SK-N-SH (cell line): ENCODE measurements around the gene KCNA5. TPM values are rescaled to one million over a fixed set of nuclear protein-coding genes. Genes with fewer than 3 reads are reported as not detected.

Experiments
- CTCF ChIA-PET: fragments of 300-600, 350-600 bp; formaldehyde crosslinking; extraction: SDS; loops from one replicate; lab custom pipeline; 2021; lab: Yijun Ruan, JAX
- POLR2A ChIA-PET: fragments of 350-600 bp; sonication (Branson Sonifier 250); formaldehyde crosslinking; extraction: SDS; loops from one replicate; lab custom pipeline; 2020; ENCODE audit warnings: antibody characterized with exemption, inconsistent platforms; lab: Yijun Ruan, JAX
- DNase-seq: peaks from one replicate; pipeline ENCODE4 v3.0.0; 2012
- H2AFZ ChIP-seq: fragments of 200-600 bp; sonication (generic); 2 replicates; pipeline ENCODE4 v1.8.1; 2016; ENCODE audit warnings: antibody characterized with exemption, mild to moderate bottlenecking, low read depth
- H3F3A ChIP-seq: fragments of 200-600 bp; sonication (generic); replicated peaks from 2 replicates; pipeline ENCODE3; 2016; ENCODE audit warnings: antibody characterized with exemption, mild to moderate bottlenecking; ENCODE audit not compliant: insufficient read depth
- H3K27ac ChIP-seq, 2 experiments: fragments of 200-500 bp in 1 of 2; fragments of 200-600 bp in 1 of 2; sonication (Bioruptor generic) in 1 of 2; sonication (generic), shearing (Covaris generic) in 1 of 2; 2 replicates each; pipeline versions ENCODE4 v1.5.1 to v1.6.1; 2014 to 2016; ENCODE audit warnings: low read depth in 2 of 2, inconsistent platforms in 1 of 2, low read length in 1 of 2, mild to moderate bottlenecking in 1 of 2, mixed read lengths in 1 of 2
- H3K27me3 ChIP-seq: fragments of 200-600 bp; sonication (generic), shearing (Covaris generic); 2 replicates; pipeline ENCODE4 v1.6.1; 2016; ENCODE audit warnings: mixed run types; ENCODE audit not compliant: insufficient read depth
- H3K36me3 ChIP-seq, 2 experiments: fragments of 200-500 bp in 1 of 2; fragments of 200-600 bp in 1 of 2; sonication (Bioruptor generic) in 1 of 2; sonication (generic) in 1 of 2; replicated peaks in 1 of 2; 2 replicates each; pipeline versions ENCODE3 to v1.5.1; 2014 to 2016; ENCODE audit warnings: low read length in 1 of 2, mild to moderate bottlenecking in 1 of 2; ENCODE audit not compliant: insufficient read depth in 2 of 2, control insufficient read depth in 1 of 2
- H3K4me1 ChIP-seq, 2 experiments: fragments of 200-500 bp in 1 of 2; fragments of 200-600 bp in 1 of 2; sonication (Bioruptor generic) in 1 of 2; sonication (generic), shearing (Covaris generic) in 1 of 2; 2 replicates each; pipeline versions ENCODE4 v1.5.1 to v1.6.1; 2014 to 2016; ENCODE audit warnings: low read depth in 1 of 2, low read length in 1 of 2, mixed run types in 1 of 2; ENCODE audit not compliant: insufficient read depth in 2 of 2, control insufficient read depth in 1 of 2
- H3K4me2 ChIP-seq: fragments of 200-600 bp; sonication (generic), shearing (Covaris generic); 2 replicates; pipeline ENCODE4 v1.6.1; 2017; ENCODE audit warnings: mixed run types
- H3K4me3 ChIP-seq, 2 experiments: fragments of 200-500 bp in 1 of 2; fragments of 200-600 bp in 1 of 2; sonication (Bioruptor generic) in 1 of 2; sonication (generic), shearing (Covaris generic) in 1 of 2; 2 replicates each; pipeline versions ENCODE4 v1.5.1 to v1.8.1; 2014 to 2016; ENCODE audit warnings: low read depth in 2 of 2, inconsistent platforms in 1 of 2, low read length in 1 of 2, mild to moderate bottlenecking in 1 of 2, mixed read lengths in 1 of 2, moderate library complexity in 1 of 2
- H3K79me2 ChIP-seq: fragments of 200-600 bp; sonication (generic); 2 replicates; pipeline ENCODE4 v1.8.1; 2017; ENCODE audit warnings: mild to moderate bottlenecking; ENCODE audit not compliant: insufficient read depth
- H3K9ac ChIP-seq: fragments of 200-600 bp; sonication (generic); 2 replicates; pipeline ENCODE4 v1.6.1; 2017; ENCODE audit warnings: mixed run types
- H3K9me2 ChIP-seq: fragments of 200-600 bp; sonication (generic); 2 replicates; pipeline ENCODE4 v1.6.1; 2017; ENCODE audit warnings: mixed run types
- H3K9me3 ChIP-seq: fragments of 200-600 bp; sonication (generic); 2 replicates; pipeline ENCODE4 v1.6.1; 2017; ENCODE audit warnings: mixed run types, mild to moderate bottlenecking, moderate library complexity
- H4K20me1 ChIP-seq: fragments of 200-600 bp; sonication (generic); 2 replicates; pipeline ENCODE4 v1.6.1; 2017; ENCODE audit warnings: mild to moderate bottlenecking, mixed run types; ENCODE audit not compliant: insufficient read depth
- CHD2 ChIP-seq: fragments of 150-350 bp; IDR thresholded peaks from 2 replicates; pipeline ENCODE4 v1.6.1; 2018; ENCODE audit warnings: low read length; ENCODE audit not compliant: partially characterized antibody
- EZH2phosphoT487 ChIP-seq: fragments of 200-600 bp; sonication (generic); IDR thresholded peaks from 2 replicates; pipeline ENCODE4 v1.6.1; 2017; ENCODE audit warnings: low read depth, mixed run types, mild to moderate bottlenecking, antibody characterized with exemption, moderate library complexity, borderline replicate concordance
- FOSL2 ChIP-seq: IDR thresholded peaks from 2 replicates; pipeline ENCODE4 v1.4.0; 2012; ENCODE audit warnings: low read depth, mild to moderate bottlenecking, moderate library complexity, borderline replicate concordance
- FOXJ3 ChIP-seq: sonication (generic); formaldehyde crosslinking; IDR thresholded peaks from 2 replicates; pipeline ENCODE4 v1.5.1; 2020; ENCODE audit warnings: mild to moderate bottlenecking, missing genetic modification reagents
- FOXM1 ChIP-seq: IDR thresholded peaks from 2 replicates; pipeline ENCODE4 v1.4.0; 2012; ENCODE audit warnings: low read depth, mild to moderate bottlenecking
- MEF2A ChIP-seq: IDR thresholded peaks from 2 replicates; pipeline ENCODE4 v1.4.0; 2012; ENCODE audit warnings: low read depth, borderline replicate concordance
- NFIC ChIP-seq: IDR thresholded peaks from 2 replicates; pipeline ENCODE4 v1.4.0; 2012; ENCODE audit warnings: borderline replicate concordance
- NRF1 ChIP-seq: IDR thresholded peaks from 2 replicates; pipeline ENCODE4 v1.6.1; 2012; ENCODE audit warnings: low read depth, mild to moderate bottlenecking, low read length
- RXRA ChIP-seq: IDR thresholded peaks from 2 replicates; pipeline ENCODE4 v1.4.0; 2012; ENCODE audit warnings: low read depth, mild to moderate bottlenecking, borderline replicate concordance
- SIN3A ChIP-seq: IDR thresholded peaks from 2 replicates; pipeline ENCODE4 v1.6.1; 2012; ENCODE audit warnings: low read depth, mild to moderate bottlenecking, low read length, moderate library complexity, borderline replicate concordance
- SMC3 ChIP-seq: IDR thresholded peaks from 2 replicates; pipeline ENCODE4 v1.6.1; 2012; ENCODE audit warnings: low read depth, low read length, improper control_type of control experiment
- TAF1 ChIP-seq: IDR thresholded peaks from 2 replicates; pipeline ENCODE4 v1.6.1; 2012; ENCODE audit warnings: low read depth, mild to moderate bottlenecking, low read length, moderate library complexity, borderline replicate concordance
- TEAD4 ChIP-seq: IDR thresholded peaks from 2 replicates; pipeline ENCODE4 v1.4.0; 2012; ENCODE audit warnings: mild to moderate bottlenecking, borderline replicate concordance; ENCODE audit not compliant: insufficient read depth
- WGBS: methylation state at CpG from one replicate; pipeline ENCODE4 v1.1.6; 2017; ENCODE audit warnings: low lambda C conversion rate; 5-methylcytosine and 5-hydroxymethylcytosine counted together
- polyA plus RNA-seq, 3 experiments: library from polyadenylated mRNA; depleted of rRNA; stranded (reverse); fragments of >200 nt; gene quantifications; 2 replicates each; pipeline ENCODE4 v1.2.3, GENCODE V29; 2012
- TF ChIP-seq, protein P1 (sequence below): IDR thresholded peaks from 2 replicates; pipeline ENCODE4 v1.4.0; 2012; ENCODE audit warnings: low read depth, borderline replicate concordance
- TF ChIP-seq, protein P2 (sequence below): IDR thresholded peaks from 2 replicates; pipeline ENCODE4; 2012
- TF ChIP-seq, protein P3 (sequence below): fragments of 200-600 bp; sonication (generic); IDR thresholded peaks from 2 replicates; pipeline ENCODE4 v1.6.1; 2017; ENCODE audit warnings: antibody characterized with exemption, mild to moderate bottlenecking, moderate library complexity
- TF ChIP-seq, protein P4 (sequence below): fragments of 150-350 bp; IDR thresholded peaks from 2 replicates; pipeline ENCODE4 v1.6.1; 2016; ENCODE audit warnings: mild to moderate bottlenecking, low read depth, low read length
- TF ChIP-seq, protein P5 (sequence below): IDR thresholded peaks from 2 replicates; pipeline ENCODE4 v1.6.1; 2012; ENCODE audit warnings: mild to moderate bottlenecking, low read depth, low read length, moderate library complexity
- TF ChIP-seq, protein P6 (sequence below): fragments of 150-350 bp; IDR thresholded peaks from 2 replicates; pipeline ENCODE4 v1.6.1; 2017; ENCODE audit warnings: antibody characterized with exemption, low read length, low read depth, borderline replicate concordance

KCNA5 gene
- polyA plus RNA-seq, 1 of the 3 experiments (the other 2 are of a cell fraction) = not detected

DNA sequence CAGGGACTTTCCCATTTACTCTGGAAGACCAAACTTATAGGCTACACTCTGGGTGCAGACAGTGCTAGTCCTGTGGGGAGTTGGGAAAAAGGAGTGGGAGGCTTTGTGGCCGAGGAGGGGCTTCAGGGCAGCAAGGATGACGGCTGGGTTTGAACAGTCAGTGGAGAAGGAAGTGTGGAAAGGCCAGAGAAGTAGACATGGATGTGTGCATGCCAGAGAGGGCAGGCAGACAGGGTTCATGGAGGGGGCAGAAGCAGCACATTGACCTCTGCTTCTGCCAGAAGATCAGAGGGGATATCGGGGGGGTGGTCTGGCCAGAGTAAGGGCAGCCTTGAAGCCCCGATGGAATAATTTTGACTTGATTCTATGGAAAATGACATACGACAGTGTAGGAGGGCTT lies 27.2 kb upstream of the KCNA5 start (continued):
- TF ChIP-seq MEF2A (no peak), RXRA (no peak)
- TF ChIP-seq, protein P1, sequence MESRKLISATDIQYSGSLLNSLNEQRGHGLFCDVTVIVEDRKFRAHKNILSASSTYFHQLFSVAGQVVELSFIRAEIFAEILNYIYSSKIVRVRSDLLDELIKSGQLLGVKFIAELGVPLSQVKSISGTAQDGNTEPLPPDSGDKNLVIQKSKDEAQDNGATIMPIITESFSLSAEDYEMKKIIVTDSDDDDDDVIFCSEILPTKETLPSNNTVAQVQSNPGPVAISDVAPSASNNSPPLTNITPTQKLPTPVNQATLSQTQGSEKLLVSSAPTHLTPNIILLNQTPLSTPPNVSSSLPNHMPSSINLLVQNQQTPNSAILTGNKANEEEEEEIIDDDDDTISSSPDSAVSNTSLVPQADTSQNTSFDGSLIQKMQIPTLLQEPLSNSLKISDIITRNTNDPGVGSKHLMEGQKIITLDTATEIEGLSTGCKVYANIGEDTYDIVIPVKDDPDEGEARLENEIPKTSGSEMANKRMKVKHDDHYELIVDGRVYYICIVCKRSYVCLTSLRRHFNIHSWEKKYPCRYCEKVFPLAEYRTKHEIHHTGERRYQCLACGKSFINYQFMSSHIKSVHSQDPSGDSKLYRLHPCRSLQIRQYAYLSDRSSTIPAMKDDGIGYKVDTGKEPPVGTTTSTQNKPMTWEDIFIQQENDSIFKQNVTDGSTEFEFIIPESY = no peak
- TF ChIP-seq, all 33 proteins: peak for 0

DNA sequence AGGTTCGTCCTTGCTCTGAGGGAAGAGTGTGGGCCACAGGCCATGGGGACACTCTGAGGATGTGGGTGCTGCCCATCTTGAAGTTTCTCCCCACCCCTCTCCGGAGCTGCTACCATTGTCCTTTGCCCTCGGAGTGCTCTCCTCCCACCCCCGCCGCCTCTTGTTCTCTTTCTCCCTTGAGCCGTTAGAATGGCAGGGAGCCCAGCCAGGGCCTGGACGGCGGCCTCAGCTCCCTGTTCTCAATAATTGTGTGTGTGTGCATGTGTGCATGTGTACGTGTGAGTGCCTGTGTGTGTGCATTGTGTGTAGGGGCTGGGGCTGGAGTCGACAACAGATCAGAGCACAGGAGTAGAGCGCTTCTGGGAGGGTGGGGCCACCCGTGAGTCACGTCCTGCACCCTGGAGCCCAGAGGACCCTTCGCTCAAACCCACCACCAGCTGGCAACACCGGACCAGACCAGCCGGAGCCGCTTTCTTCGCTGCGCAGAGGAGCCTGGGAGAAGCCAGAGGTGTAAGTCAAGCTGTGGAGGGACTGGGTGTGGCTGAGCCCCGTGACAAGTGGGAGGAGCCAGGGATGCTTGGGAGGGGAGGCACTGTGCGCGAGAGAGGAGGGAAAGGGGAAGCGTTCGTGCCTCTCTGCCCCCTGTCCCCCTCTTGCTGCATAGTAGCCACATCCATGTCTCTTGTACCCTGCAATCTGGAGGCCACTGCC lies 25.9 kb upstream of the KCNA5 start:
- ChIA-PET CTCF (no interaction called here), POLR2A (no interaction called here)
- Histone ChIP-seq H3K4me3 (no peak overlapping the region), H3K36me3 (no peaks in the 10 kb centered on the region), H4K20me1 (no peaks in the 10 kb centered on the region), H3K9me2 (no peaks in the 10 kb centered on the region), H3K79me2 (no peaks in the 10 kb centered on the region), H3F3A (no peaks in the 10 kb centered on the region), H3K27me3 (peaks cover 92% of the 10 kb centered on the region), H3K9me3 (no peaks in the 10 kb centered on the region), H3K27ac (no peak overlapping the region), H3K4me2 (no peak overlapping the region), H3K9ac (no peak overlapping the region), H2AFZ (no peak overlapping the region), H3K4me1 (no peaks in the 10 kb centered on the region)
- TF ChIP-seq EZH2phosphoT487 (no peak), FOXM1 (no peak), TEAD4 (no peak), RXRA (no peak), CHD2 (no peak), FOXJ3 (CRISPR knock-in tag) (no peak), NFIC (no peak), SIN3A (no peak), TAF1 (no peak), SMC3 (no peak), NRF1 (no peak), FOSL2 (no peak)
- TF ChIP-seq, protein P2, sequence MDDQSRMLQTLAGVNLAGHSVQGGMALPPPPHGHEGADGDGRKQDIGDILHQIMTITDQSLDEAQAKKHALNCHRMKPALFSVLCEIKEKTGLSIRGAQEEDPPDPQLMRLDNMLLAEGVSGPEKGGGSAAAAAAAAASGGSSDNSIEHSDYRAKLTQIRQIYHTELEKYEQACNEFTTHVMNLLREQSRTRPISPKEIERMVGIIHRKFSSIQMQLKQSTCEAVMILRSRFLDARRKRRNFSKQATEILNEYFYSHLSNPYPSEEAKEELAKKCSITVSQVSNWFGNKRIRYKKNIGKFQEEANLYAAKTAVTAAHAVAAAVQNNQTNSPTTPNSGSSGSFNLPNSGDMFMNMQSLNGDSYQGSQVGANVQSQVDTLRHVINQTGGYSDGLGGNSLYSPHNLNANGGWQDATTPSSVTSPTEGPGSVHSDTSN = no peak
- TF ChIP-seq, protein P3, sequence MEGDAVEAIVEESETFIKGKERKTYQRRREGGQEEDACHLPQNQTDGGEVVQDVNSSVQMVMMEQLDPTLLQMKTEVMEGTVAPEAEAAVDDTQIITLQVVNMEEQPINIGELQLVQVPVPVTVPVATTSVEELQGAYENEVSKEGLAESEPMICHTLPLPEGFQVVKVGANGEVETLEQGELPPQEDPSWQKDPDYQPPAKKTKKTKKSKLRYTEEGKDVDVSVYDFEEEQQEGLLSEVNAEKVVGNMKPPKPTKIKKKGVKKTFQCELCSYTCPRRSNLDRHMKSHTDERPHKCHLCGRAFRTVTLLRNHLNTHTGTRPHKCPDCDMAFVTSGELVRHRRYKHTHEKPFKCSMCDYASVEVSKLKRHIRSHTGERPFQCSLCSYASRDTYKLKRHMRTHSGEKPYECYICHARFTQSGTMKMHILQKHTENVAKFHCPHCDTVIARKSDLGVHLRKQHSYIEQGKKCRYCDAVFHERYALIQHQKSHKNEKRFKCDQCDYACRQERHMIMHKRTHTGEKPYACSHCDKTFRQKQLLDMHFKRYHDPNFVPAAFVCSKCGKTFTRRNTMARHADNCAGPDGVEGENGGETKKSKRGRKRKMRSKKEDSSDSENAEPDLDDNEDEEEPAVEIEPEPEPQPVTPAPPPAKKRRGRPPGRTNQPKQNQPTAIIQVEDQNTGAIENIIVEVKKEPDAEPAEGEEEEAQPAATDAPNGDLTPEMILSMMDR = no peak
- TF ChIP-seq, protein P4, sequence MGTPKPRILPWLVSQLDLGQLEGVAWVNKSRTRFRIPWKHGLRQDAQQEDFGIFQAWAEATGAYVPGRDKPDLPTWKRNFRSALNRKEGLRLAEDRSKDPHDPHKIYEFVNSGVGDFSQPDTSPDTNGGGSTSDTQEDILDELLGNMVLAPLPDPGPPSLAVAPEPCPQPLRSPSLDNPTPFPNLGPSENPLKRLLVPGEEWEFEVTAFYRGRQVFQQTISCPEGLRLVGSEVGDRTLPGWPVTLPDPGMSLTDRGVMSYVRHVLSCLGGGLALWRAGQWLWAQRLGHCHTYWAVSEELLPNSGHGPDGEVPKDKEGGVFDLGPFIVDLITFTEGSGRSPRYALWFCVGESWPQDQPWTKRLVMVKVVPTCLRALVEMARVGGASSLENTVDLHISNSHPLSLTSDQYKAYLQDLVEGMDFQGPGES = no peak
- TF ChIP-seq, protein P5, sequence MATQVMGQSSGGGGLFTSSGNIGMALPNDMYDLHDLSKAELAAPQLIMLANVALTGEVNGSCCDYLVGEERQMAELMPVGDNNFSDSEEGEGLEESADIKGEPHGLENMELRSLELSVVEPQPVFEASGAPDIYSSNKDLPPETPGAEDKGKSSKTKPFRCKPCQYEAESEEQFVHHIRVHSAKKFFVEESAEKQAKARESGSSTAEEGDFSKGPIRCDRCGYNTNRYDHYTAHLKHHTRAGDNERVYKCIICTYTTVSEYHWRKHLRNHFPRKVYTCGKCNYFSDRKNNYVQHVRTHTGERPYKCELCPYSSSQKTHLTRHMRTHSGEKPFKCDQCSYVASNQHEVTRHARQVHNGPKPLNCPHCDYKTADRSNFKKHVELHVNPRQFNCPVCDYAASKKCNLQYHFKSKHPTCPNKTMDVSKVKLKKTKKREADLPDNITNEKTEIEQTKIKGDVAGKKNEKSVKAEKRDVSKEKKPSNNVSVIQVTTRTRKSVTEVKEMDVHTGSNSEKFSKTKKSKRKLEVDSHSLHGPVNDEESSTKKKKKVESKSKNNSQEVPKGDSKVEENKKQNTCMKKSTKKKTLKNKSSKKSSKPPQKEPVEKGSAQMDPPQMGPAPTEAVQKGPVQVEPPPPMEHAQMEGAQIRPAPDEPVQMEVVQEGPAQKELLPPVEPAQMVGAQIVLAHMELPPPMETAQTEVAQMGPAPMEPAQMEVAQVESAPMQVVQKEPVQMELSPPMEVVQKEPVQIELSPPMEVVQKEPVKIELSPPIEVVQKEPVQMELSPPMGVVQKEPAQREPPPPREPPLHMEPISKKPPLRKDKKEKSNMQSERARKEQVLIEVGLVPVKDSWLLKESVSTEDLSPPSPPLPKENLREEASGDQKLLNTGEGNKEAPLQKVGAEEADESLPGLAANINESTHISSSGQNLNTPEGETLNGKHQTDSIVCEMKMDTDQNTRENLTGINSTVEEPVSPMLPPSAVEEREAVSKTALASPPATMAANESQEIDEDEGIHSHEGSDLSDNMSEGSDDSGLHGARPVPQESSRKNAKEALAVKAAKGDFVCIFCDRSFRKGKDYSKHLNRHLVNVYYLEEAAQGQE = no peak
- TF ChIP-seq, protein P6, sequence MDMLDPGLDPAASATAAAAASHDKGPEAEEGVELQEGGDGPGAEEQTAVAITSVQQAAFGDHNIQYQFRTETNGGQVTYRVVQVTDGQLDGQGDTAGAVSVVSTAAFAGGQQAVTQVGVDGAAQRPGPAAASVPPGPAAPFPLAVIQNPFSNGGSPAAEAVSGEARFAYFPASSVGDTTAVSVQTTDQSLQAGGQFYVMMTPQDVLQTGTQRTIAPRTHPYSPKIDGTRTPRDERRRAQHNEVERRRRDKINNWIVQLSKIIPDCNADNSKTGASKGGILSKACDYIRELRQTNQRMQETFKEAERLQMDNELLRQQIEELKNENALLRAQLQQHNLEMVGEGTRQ = no peak
- 8% methylated on average over 17 of the region's 24 CpGs for WGBS
- DNase-seq = no peak
